Measurements from ENCODE around the gene EFCC1. TPM values are rescaled to one million over a fixed set of nuclear protein-coding genes. Genes with fewer than 3 reads are reported as not detected.

The EFCC1 gene
- total and polyA plus RNA-seq, 2 experiments from 2014 or later, result 0.23 to 0.50 TPM

DNA sequence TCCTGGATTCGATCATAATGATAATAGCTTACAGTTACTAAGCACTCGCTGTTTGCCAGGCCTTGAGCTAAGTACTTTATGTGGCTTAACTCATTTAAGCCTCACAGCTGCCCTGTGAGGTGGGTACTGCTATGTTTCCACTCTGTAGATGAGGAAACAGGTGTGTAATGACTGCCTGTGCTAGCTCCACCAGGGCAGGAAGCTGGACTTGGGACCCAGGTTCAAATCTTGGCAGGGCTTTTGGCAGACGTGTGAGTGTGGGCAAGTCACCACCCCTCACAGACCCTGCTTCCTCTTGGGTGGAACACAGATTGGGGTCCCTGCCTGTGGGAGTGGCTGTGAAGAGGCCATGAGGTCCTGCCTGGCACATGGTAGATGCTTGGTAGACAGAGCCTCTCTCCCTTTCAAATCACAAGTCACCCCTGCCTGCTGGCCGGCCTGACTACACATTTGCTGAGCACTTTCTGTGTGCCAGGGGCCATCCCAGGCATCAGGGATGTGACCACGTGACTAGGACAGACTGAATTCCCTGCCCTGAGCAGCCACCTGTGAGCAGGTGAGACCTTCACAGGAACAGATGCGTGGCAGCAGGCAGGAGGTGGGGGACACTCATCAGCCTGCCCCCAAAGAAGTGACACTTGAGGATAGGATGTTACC lies 3.7 kb downstream of the EFCC1 start:
- H3K79me2 ChIP-seq, result no peaks in the 10 kb centered on the region
- no peaks in the 10 kb centered on the region for H4K20me1 ChIP-seq (ENCODE audit: insufficient read depth, poor library complexity, severe bottlenecking)
- H3K9me3 ChIP-seq (ENCODE audit: low read depth), result no peaks in the 10 kb centered on the region
- WGBS (ENCODE audit: low lambda C conversion rate, missing lambda C conversion rate), result 82% methylated on average over 6 of the region's 6 CpGs
- H3K4me3 ChIP-seq, result no peak overlapping the region
- H2AFZ ChIP-seq, result no peak overlapping the region
- H3K27ac ChIP-seq, result peak overlapping the region; percentile 58
- H3K4me1 ChIP-seq (ENCODE audit: insufficient read depth), result peaks cover 24% of the 10 kb centered on the region
- no peaks in the 10 kb centered on the region for H3K9me2 ChIP-seq (replicated peaks; ENCODE audit: insufficient read depth)
- H3K36me3 ChIP-seq (replicated peaks; ENCODE audit: insufficient read depth, low read depth), result no peaks in the 10 kb centered on the region
- H3K27me3 ChIP-seq, result peaks cover 52% of the 10 kb centered on the region
- H3K4me2 ChIP-seq, result no peak overlapping the region
- no peak for TF ChIP-seq EZH2 (IDR thresholded peaks at IDR 0.05; ENCODE audit: borderline replicate concordance)
- TF ChIP-seq EZH2phosphoT487 (IDR thresholded peaks at IDR 0.05; ENCODE audit: low read depth, severe bottlenecking, unreplicated experiment), result no peak
- TF ChIP-seq, protein P1, sequence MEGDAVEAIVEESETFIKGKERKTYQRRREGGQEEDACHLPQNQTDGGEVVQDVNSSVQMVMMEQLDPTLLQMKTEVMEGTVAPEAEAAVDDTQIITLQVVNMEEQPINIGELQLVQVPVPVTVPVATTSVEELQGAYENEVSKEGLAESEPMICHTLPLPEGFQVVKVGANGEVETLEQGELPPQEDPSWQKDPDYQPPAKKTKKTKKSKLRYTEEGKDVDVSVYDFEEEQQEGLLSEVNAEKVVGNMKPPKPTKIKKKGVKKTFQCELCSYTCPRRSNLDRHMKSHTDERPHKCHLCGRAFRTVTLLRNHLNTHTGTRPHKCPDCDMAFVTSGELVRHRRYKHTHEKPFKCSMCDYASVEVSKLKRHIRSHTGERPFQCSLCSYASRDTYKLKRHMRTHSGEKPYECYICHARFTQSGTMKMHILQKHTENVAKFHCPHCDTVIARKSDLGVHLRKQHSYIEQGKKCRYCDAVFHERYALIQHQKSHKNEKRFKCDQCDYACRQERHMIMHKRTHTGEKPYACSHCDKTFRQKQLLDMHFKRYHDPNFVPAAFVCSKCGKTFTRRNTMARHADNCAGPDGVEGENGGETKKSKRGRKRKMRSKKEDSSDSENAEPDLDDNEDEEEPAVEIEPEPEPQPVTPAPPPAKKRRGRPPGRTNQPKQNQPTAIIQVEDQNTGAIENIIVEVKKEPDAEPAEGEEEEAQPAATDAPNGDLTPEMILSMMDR (IDR thresholded peaks at IDR 0.05; ENCODE audit: poor library complexity), result no peak
- DNase-seq (ENCODE audit: low spot score), result no peak

- 95% methylated on average over 4 of the region's 4 CpGs for WGBS (ENCODE audit: low lambda C conversion rate, missing lambda C conversion rate)
- H3K27me3 ChIP-seq, result peaks cover 43% of the 10 kb centered on the region
- no peak for TF ChIP-seq EZH2phosphoT487 (IDR thresholded peaks at IDR 0.05; ENCODE audit: low read depth, severe bottlenecking, unreplicated experiment)
- no peak for TF ChIP-seq EZH2 (IDR thresholded peaks at IDR 0.05; ENCODE audit: borderline replicate concordance)
- TF ChIP-seq, protein P1 (IDR thresholded peaks at IDR 0.05; ENCODE audit: poor library complexity), result no peak
- H3K79me2 ChIP-seq, result no peaks in the 10 kb centered on the region
- DNase-seq (ENCODE audit: low spot score), result no peak
- H4K20me1 ChIP-seq (ENCODE audit: insufficient read depth, poor library complexity, severe bottlenecking), result no peaks in the 10 kb centered on the region
- H3K9me2 ChIP-seq (replicated peaks; ENCODE audit: insufficient read depth), result no peaks in the 10 kb centered on the region
- H3K27ac ChIP-seq, result peak overlapping the region; percentile 58
- no peaks in the 10 kb centered on the region for H3K36me3 ChIP-seq (replicated peaks; ENCODE audit: insufficient read depth, low read depth)
- H2AFZ ChIP-seq, result no peak overlapping the region
- peaks cover 24% of the 10 kb centered on the region for H3K4me1 ChIP-seq (ENCODE audit: insufficient read depth)
- H3K9me3 ChIP-seq (ENCODE audit: low read depth), result no peaks in the 10 kb centered on the region
- no peak overlapping the region for H3K4me2 ChIP-seq
- H3K4me3 ChIP-seq, result no peak overlapping the region
These were observed 4.6 kb downstream of the EFCC1 start for GRCh38 chr3:129005526-129006303.

DNA sequence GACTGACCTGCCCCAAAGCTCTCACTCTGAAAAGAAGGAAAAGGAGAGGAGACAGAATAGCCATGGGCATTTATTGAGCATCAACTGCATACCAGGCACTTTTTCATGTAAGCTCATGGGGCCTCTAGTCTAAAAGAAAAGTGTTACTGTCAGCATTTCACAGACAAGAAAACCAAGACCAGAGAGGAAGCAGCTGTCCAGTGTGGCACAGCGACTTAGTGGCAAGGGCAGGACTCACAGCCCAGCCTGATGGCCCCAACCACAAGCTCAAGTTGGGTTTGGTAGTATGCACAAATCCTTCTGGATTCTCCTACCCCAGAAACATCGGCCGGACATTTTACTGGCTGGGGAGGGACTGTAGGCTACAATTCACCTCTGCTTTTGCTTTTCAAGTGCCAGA lies 5.8 kb downstream of the EFCC1 start:
- 75% methylated on average over 3 of the region's 3 CpGs for WGBS (ENCODE audit: low lambda C conversion rate, missing lambda C conversion rate)
- peaks cover 24% of the 10 kb centered on the region for H3K4me1 ChIP-seq (ENCODE audit: insufficient read depth)
- H3K9me2 ChIP-seq (replicated peaks; ENCODE audit: insufficient read depth), result no peaks in the 10 kb centered on the region

More for the DNA sequence above, 5.8 kb downstream of the EFCC1 start:
- Histone ChIP-seq H4K20me1 (ENCODE audit: insufficient read depth, poor library complexity, severe bottlenecking) (no peaks in the 10 kb centered on the region), H2AFZ (no peak overlapping the region), H3K27ac (no peak overlapping the region), H3K4me2 (no peak overlapping the region), H3K9me3 (ENCODE audit: low read depth) (no peaks in the 10 kb centered on the region), H3K79me2 (no peaks in the 10 kb centered on the region), H3K36me3 (replicated peaks; ENCODE audit: insufficient read depth, low read depth) (no peaks in the 10 kb centered on the region), H3K27me3 (peaks cover 31% of the 10 kb centered on the region), H3K4me3 (no peak overlapping the region)
- TF ChIP-seq EZH2 (IDR thresholded peaks at IDR 0.05; ENCODE audit: borderline replicate concordance) (no peak), EZH2phosphoT487 (IDR thresholded peaks at IDR 0.05; ENCODE audit: low read depth, severe bottlenecking, unreplicated experiment) (no peak)
- TF ChIP-seq, protein P1 (IDR thresholded peaks at IDR 0.05; ENCODE audit: poor library complexity), result no peak
- no peak for DNase-seq (ENCODE audit: low spot score)
